B cell (primary cell): Measurements from ENCODE around the gene TNFAIP8L1. TPM values are rescaled to one million over a fixed set of nuclear protein-coding genes. Genes with fewer than 3 reads are reported as not detected.

ENCODE experiments used
- ATAC-seq: fragments of 200-7000 bp; cut with Tn5 transposase; one replicate; pipeline ENCODE4 v1.10.0; 2021; ENCODE audit warnings: low read depth, mild to moderate bottlenecking, moderate number of reproducible peaks, moderate library complexity
- CTCF ChIA-PET: fragments of 350-600 bp; sonication (Branson Sonifier 250); formaldehyde crosslinking; loops from one replicate; lab custom pipeline; 2021; ENCODE audit warnings: antibody characterized with exemption, inconsistent platforms; lab: Charles Lee
- POLR2A ChIA-PET: fragments of 350-600 bp; sonication (Branson Sonifier 250); formaldehyde crosslinking; loops from one replicate; lab custom pipeline; 2021; ENCODE audit warnings: antibody characterized with exemption; lab: Charles Lee
- DNase-seq: peaks from one replicate; pipeline ENCODE4 v3.0.0; 2013
- H2AFZ ChIP-seq: 2 replicates; pipeline ENCODE4 v1.6.1; 2012; ENCODE audit warnings: mild to moderate bottlenecking, low read depth, low read length; ENCODE audit not compliant: insufficient read depth, poor library complexity, severe bottlenecking
- H3K27ac ChIP-seq, 2 donors: 1 replicate in 1 of 2; 2 replicates in 1 of 2; pipeline ENCODE4 v1.5.1; 2012 to 2013; ENCODE audit warnings: low read length in 2 of 2, mild to moderate bottlenecking in 2 of 2, moderate library complexity in 1 of 2
- H3K27me3 ChIP-seq, 4 experiments: fragments of 200-600 bp in 1 of 4; sonication (generic) in 1 of 4; replicated peaks in 1 of 4; 1 replicate in 2 of 4; 2 replicates in 2 of 4; pipeline versions ENCODE4 v1.6.1 to v1.7.0; 2013 to 2016; ENCODE audit warnings: low read length in 3 of 4, mild to moderate bottlenecking in 2 of 4, mixed read lengths in 1 of 4, moderate library complexity in 1 of 4; ENCODE audit not compliant: insufficient read depth in 4 of 4, control insufficient read depth in 3 of 4; ENCODE audit errors: control extremely low read depth in 1 of 4
- H3K36me3 ChIP-seq, 2 experiments: replicated peaks in 1 of 2; 1 replicate in 1 of 2; 2 replicates in 1 of 2; pipeline versions ENCODE4 v1.6.1 to v1.7.1; 2013; ENCODE audit warnings: low read length in 1 of 2; ENCODE audit not compliant: insufficient read depth in 2 of 2, control insufficient read depth in 1 of 2; ENCODE audit errors: control extremely low read depth in 1 of 2, extremely low read depth in 1 of 2
- H3K4me1 ChIP-seq, 2 donors: fragments of 200-600 bp in 1 of 2; sonication (generic) in 1 of 2; 1 replicate in 1 of 2; 2 replicates in 1 of 2; pipeline versions ENCODE4 v1.5.1 to v1.6.1; 2013 to 2017; ENCODE audit warnings: low read length in 2 of 2; ENCODE audit not compliant: control insufficient read depth in 2 of 2, insufficient read depth in 2 of 2
- H3K4me2 ChIP-seq: replicated peaks from 2 replicates; pipeline ENCODE3; 2012; ENCODE audit warnings: mild to moderate bottlenecking, low read depth, low read length; ENCODE audit not compliant: poor library complexity, severe bottlenecking
- H3K4me3 ChIP-seq, 5 experiments: fragments of 200-600 bp in 1 of 5; sonication (generic) in 1 of 5; 1 replicate in 3 of 5; 2 replicates in 2 of 5; pipeline versions ENCODE4 v1.5.1 to v1.7.0; 2011 to 2016; ENCODE audit warnings: low read length in 4 of 5, mild to moderate bottlenecking in 4 of 5, low read depth in 2 of 5, control low read depth in 1 of 5, moderate library complexity in 1 of 5; ENCODE audit not compliant: insufficient read depth in 1 of 5; ENCODE audit errors: control extremely low read depth in 1 of 5, extremely low read depth in 1 of 5
- H3K79me2 ChIP-seq: fragments of 200-600 bp; sonication (generic); one replicate; pipeline ENCODE4 v1.6.0; 2016; ENCODE audit warnings: low read length; ENCODE audit not compliant: control insufficient read depth, insufficient read depth
- H3K9ac ChIP-seq: fragments of 200-600 bp; sonication (generic); 2 replicates; pipeline ENCODE4 v1.6.1; 2017; ENCODE audit warnings: mild to moderate bottlenecking, low read length, moderate library complexity
- H3K9me3 ChIP-seq, 3 donors: one replicate each; pipeline versions ENCODE4 v1.6.1 to v1.7.1; 2013; ENCODE audit warnings: low read length in 2 of 3; ENCODE audit not compliant: control insufficient read depth in 2 of 3, insufficient read depth in 1 of 3; ENCODE audit errors: control extremely low read depth in 1 of 3
- H4K20me1 ChIP-seq: 2 replicates; pipeline ENCODE4 v1.6.0; 2012; ENCODE audit warnings: mild to moderate bottlenecking, low read length; ENCODE audit not compliant: insufficient read depth, control insufficient read depth, poor library complexity, severe bottlenecking
- H3K27ac Mint-ChIP-seq: one replicate; pipeline ENCODE4 v1.8.0; 2021; ENCODE audit warnings: mixed read lengths
- H3K27me3 Mint-ChIP-seq: one replicate; pipeline ENCODE4 v1.8.0; 2021; ENCODE audit warnings: mixed read lengths
- H3K4me1 Mint-ChIP-seq: one replicate; pipeline ENCODE4 v1.8.0; 2021; ENCODE audit warnings: mixed read lengths
- H3K4me3 Mint-ChIP-seq: one replicate; pipeline ENCODE4 v1.8.0; 2021; ENCODE audit warnings: mixed read lengths
- H3K9me3 Mint-ChIP-seq: one replicate; pipeline ENCODE4 v1.8.0; 2022; ENCODE audit warnings: mixed read lengths; ENCODE audit not compliant: insufficient read depth
- CTCF ChIP-seq: fragments of 200-600 bp; IDR thresholded peaks from one replicate; pipeline ENCODE4 v1.8.0; 2022; ENCODE audit warnings: antibody characterized with exemption, mild to moderate bottlenecking
- EZH2 ChIP-seq: IDR thresholded peaks from 2 replicates; pipeline ENCODE4 v1.6.1; 2012; ENCODE audit warnings: borderline replicate concordance, low read depth, mild to moderate bottlenecking, moderate library complexity, low read length; ENCODE audit not compliant: insufficient read depth, poor library complexity, severe bottlenecking
- WGBS: methylation state at CpG from one replicate; pipeline ENCODE4 v1.1.5; 2013; ENCODE audit warnings: missing lambda C conversion rate; ENCODE audit not compliant: insufficient coverage; 5-methylcytosine and 5-hydroxymethylcytosine counted together
- intact Hi-C: fragments of 100-400 bp; cut with micrococcal nuclease; formaldehyde crosslinking; loops from one replicate; pipeline ENCODE4 v1.10.0; 2022
- polyA plus RNA-seq: library from polyadenylated mRNA; depleted of rRNA; stranded (reverse); fragments of >200 nt; gene quantifications from 2 replicates; pipeline ENCODE4 v1.2.3, GENCODE V29; 2012
- total RNA-seq, 2 donors: library from RNA; stranded (reverse); fragments of 120-200 nt in 1 of 2; gene quantifications; 1 replicate in 1 of 2; 2 replicates in 1 of 2; pipeline versions ENCODE4 v1.2.3 to v1.2.4, GENCODE V29; 2013 to 2022

The TNFAIP8L1 gene
- total and polyA plus RNA-seq, 2 donors (not counting 1 experiment from before 2014, with no cell fraction given), result 9.1 to 20.9 TPM

DNA sequence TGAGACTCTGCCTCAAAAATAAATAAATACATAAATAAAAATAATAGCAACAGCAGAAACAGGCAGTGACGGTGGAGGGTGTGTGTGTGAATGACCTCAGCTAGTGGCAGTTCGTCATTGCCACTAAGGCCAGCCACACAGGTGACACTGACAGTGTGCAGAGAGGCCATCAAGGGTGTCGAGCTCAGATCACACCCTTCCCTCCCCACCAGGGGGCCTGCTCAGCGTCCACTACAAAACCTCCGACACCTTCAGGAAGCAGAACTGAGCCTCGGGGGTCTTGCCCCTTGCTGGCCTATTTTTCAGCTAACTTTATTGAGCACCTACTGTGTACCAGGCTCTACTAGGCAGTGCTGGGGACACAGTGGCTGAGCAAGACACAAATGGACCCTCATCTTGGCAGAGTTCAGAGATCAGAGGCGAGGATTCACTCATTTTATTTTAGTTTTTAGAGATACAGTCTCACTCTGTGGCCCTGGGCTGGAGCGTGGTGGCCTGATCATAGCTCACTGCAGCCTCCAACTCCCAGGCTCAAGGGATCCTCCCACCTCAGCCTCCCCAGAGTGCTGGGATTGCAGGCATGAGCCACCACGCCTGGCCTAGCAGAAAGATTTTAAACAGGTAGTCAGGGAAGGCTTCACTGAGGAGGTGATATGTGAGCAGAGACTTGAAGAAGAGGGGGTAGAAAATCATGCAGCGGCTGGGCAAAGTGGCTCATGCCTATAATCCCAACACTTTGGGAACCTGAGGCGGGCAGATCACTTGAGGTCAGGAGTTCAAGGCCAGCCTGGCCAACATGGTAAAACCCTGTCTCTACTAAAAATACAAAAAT, 49.5 kb upstream of the TNFAIP8L1 start:
- no peak overlapping the region for H3K4me3 ChIP-seq
- Mint-ChIP-seq H3K4me3 (no peak overlapping the region), H3K27me3 (peaks cover 53% of the 10 kb centered on the region), H3K4me1 (peaks cover 4% of the 10 kb centered on the region), H3K9me3 (no peaks in the 10 kb centered on the region), H3K27ac (no peak overlapping the region)
- intact Hi-C loops, result no loop called here
- H3K4me2 ChIP-seq, result no peak overlapping the region
- peaks cover 0 to 9% (median 0%) of the 10 kb centered on the region in 3 donors for H3K9me3 ChIP-seq
- H3K9ac ChIP-seq, result no peak overlapping the region
- no peaks in the 10 kb centered on the region for H4K20me1 ChIP-seq
- ATAC-seq (peak; percentile 47), DNase-seq (peak; percentile 43)
- no peak overlapping the region for H3K27ac ChIP-seq
- H3K4me1 ChIP-seq, result peaks cover 2% of the 10 kb centered on the region in 2 donors
- peak; percentile 47 for TF ChIP-seq CTCF
- no peak for TF ChIP-seq EZH2
- ChIA-PET CTCF (interaction anchor here (0.9 to 1.5 kb wide), 5 partner anchors 19 to 88 kb away, joined by 3 to 12 read pairs (median 4); no protein-coding TSS in a partner anchor), POLR2A (no interaction called here)
- no peak overlapping the region for H2AFZ ChIP-seq
- no peaks in the 10 kb centered on the region for H3K79me2 ChIP-seq
- 40% methylated on average over 9 of the region's 11 CpGs for WGBS
- no peaks in the 10 kb centered on the region for H3K36me3 ChIP-seq
- H3K27me3 ChIP-seq, result peaks cover 0 to 42% (median 24%) of the 10 kb centered on the region in 4 experiments

DNA sequence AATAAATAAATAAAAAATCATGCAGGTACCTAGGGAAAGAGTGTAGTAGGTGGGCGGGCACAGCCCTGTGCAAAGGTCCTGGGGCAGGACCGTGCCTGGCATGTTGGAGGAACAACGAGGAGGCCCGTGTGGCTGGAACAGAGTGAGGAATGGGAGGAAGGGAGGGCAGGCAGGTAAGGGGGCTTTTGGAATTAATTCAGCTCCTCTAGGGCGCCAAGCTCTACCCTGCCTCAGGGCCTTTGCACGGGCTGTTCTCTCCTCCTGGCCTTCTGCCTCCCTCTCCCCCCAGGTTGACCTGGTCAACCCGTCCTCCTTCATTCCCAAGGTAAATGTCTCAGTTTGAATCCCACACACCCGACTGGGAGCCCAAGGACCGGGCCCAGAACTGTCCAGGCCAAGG, 48.8 kb upstream of the TNFAIP8L1 start:
- Histone ChIP-seq H3K79me2 (no peaks in the 10 kb centered on the region), H3K9ac (no peak overlapping the region), H3K27ac (no peak overlapping the region), H3K27me3 (peaks cover 0 to 34% (median 17%) of the 10 kb centered on the region in 4 experiments), H3K4me1 (no peaks in the 10 kb centered on the region), H3K36me3 (no peaks in the 10 kb centered on the region), H3K4me2 (no peak overlapping the region), H3K4me3 (no peak overlapping the region), H4K20me1 (no peaks in the 10 kb centered on the region), H3K9me3 (peaks cover 0 to 9% (median 0%) of the 10 kb centered on the region in 3 donors), H2AFZ (no peak overlapping the region)
- no peak for ATAC-seq
- Mint-ChIP-seq H3K9me3 (no peaks in the 10 kb centered on the region), H3K27me3 (peaks cover 52% of the 10 kb centered on the region), H3K4me3 (no peak overlapping the region), H3K4me1 (peaks cover 4% of the 10 kb centered on the region), H3K27ac (no peak overlapping the region)
- intact Hi-C loops, result no loop called here
- DNase-seq, result no peak
- TF ChIP-seq EZH2 (no peak), CTCF (no peak)
- CTCF ChIA-PET, result interaction anchor here (0.8 kb wide), 1 partner anchor 46 kb away, joined by 3 read pairs; no protein-coding TSS in a partner anchor
- 89% methylated on average over 4 of the region's 9 CpGs for WGBS
- POLR2A ChIA-PET, result no interaction called here
